H9 (cell line): ENCODE data around the gene PDE4B. TPM values are rescaled to one million over a fixed set of nuclear protein-coding genes. Genes with fewer than 3 reads are reported as not detected.

ENCODE experiments used
- DNase-seq: peaks from one replicate; pipeline ENCODE4 v3.0.0-alpha.2; 2017
- H2AFZ ChIP-seq: one replicate; pipeline ENCODE4 v1.6.1; 2013; ENCODE audit warnings: mild to moderate bottlenecking, low read length, control low read depth, moderate library complexity
- H2AK5ac ChIP-seq: 2 replicates; pipeline ENCODE4 v1.6.1; 2013; ENCODE audit warnings: low read length, control low read depth, mixed read lengths; ENCODE audit not compliant: insufficient read length
- H2BK120ac ChIP-seq: one replicate; pipeline ENCODE4 v1.6.1; 2013; ENCODE audit warnings: low read depth, mild to moderate bottlenecking, low read length, control low read depth, inconsistent platforms; ENCODE audit not compliant: poor library complexity, severe bottlenecking
- H2BK12ac ChIP-seq: 2 replicates; pipeline ENCODE4 v1.6.1; 2013; ENCODE audit warnings: low read length, control low read depth, mixed read lengths, low read depth; ENCODE audit not compliant: insufficient read length
- H2BK15ac ChIP-seq: 2 replicates; pipeline ENCODE4 v1.6.1; 2013; ENCODE audit warnings: low read depth, low read length, control low read depth
- H2BK20ac ChIP-seq: one replicate; pipeline ENCODE4 v1.6.1; 2013; ENCODE audit warnings: low read depth, mild to moderate bottlenecking, low read length, control low read depth, inconsistent platforms; ENCODE audit not compliant: poor library complexity, severe bottlenecking
- H2BK5ac ChIP-seq: 2 replicates; pipeline ENCODE4 v1.6.1; 2013; ENCODE audit warnings: low read length, control low read depth, mixed read lengths; ENCODE audit not compliant: insufficient read length
- H3K14ac ChIP-seq: 2 replicates; pipeline ENCODE4 v1.6.1; 2013; ENCODE audit warnings: low read length, control low read depth; ENCODE audit not compliant: insufficient read depth
- H3K18ac ChIP-seq: 2 replicates; pipeline ENCODE4 v1.6.1; 2013; ENCODE audit warnings: low read depth, mild to moderate bottlenecking, mixed read lengths, low read length, control low read depth; ENCODE audit not compliant: insufficient read length
- H3K23ac ChIP-seq: 2 replicates; pipeline ENCODE4 v1.6.1; 2013; ENCODE audit warnings: low read length, control low read depth, mixed read lengths, low read depth; ENCODE audit not compliant: insufficient read length
- H3K23me2 ChIP-seq: 2 replicates; pipeline ENCODE4 v1.6.1; 2013; ENCODE audit warnings: low read depth, mild to moderate bottlenecking, mixed read lengths, low read length, control low read depth; ENCODE audit not compliant: insufficient read length, poor library complexity, severe bottlenecking
- H3K27ac ChIP-seq: 2 replicates; pipeline ENCODE4 v1.5.1; 2013; ENCODE audit warnings: low read length, control low read depth, mixed read lengths, low read depth; ENCODE audit not compliant: insufficient read length
- H3K27me3 ChIP-seq: 2 replicates; pipeline ENCODE4 v1.6.1; 2013; ENCODE audit warnings: low read length, control low read depth, inconsistent platforms; ENCODE audit not compliant: insufficient read depth
- H3K4ac ChIP-seq: 2 replicates; pipeline ENCODE4 v1.6.1; 2013; ENCODE audit warnings: low read depth, mild to moderate bottlenecking, control low read depth, inconsistent platforms, low read length, moderate library complexity
- H3K4me1 ChIP-seq: 2 replicates; pipeline ENCODE4 v1.6.1; 2013; ENCODE audit warnings: low read length, control low read depth, inconsistent platforms; ENCODE audit not compliant: insufficient read depth
- H3K4me2 ChIP-seq: 2 replicates; pipeline ENCODE4 v1.6.1; 2013; ENCODE audit warnings: low read length, control low read depth, mixed read lengths; ENCODE audit not compliant: insufficient read length, insufficient read depth
- H3K56ac ChIP-seq: 2 replicates; pipeline ENCODE4 v1.6.1; 2013; ENCODE audit warnings: low read depth, mild to moderate bottlenecking, mixed read lengths, low read length, control low read depth; ENCODE audit not compliant: insufficient read length
- H3K79me1 ChIP-seq: 2 replicates; pipeline ENCODE4 v1.6.1; 2013; ENCODE audit warnings: low read depth, mild to moderate bottlenecking, moderate library complexity, low read length, control low read depth, inconsistent platforms; ENCODE audit not compliant: insufficient read depth, poor library complexity, severe bottlenecking
- H3K79me2 ChIP-seq: 2 replicates; pipeline ENCODE4 v1.6.1; 2013; ENCODE audit warnings: low read length, control low read depth, inconsistent platforms; ENCODE audit not compliant: insufficient read depth
- H3K9ac ChIP-seq: 2 replicates; pipeline ENCODE4 v1.6.1; 2013; ENCODE audit warnings: low read length, control low read depth, mixed read lengths; ENCODE audit not compliant: insufficient read length; ENCODE audit errors: extremely low read depth
- H3K9me3 ChIP-seq: one replicate; pipeline ENCODE4 v1.6.1; 2013; ENCODE audit warnings: low read depth, low read length, inconsistent platforms; ENCODE audit not compliant: control insufficient read depth
- H3T11ph ChIP-seq: one replicate; pipeline ENCODE4 v1.6.1; 2013; ENCODE audit warnings: mild to moderate bottlenecking, low read length, control low read depth, inconsistent platforms
- H4K20me1 ChIP-seq: one replicate; pipeline ENCODE4 v1.6.1; 2013; ENCODE audit not compliant: control insufficient read depth, insufficient read length, insufficient read depth
- H4K5ac ChIP-seq: 2 replicates; pipeline ENCODE4 v1.6.1; 2013; ENCODE audit warnings: low read depth, mild to moderate bottlenecking, mixed read lengths, low read length, control low read depth; ENCODE audit not compliant: insufficient read length
- H4K8ac ChIP-seq: replicated peaks from 2 replicates; pipeline ENCODE4 v1.6.1; 2013; ENCODE audit warnings: low read length, control low read depth, mixed read lengths, low read depth; ENCODE audit not compliant: insufficient read length
- H4K91ac ChIP-seq: 2 replicates; pipeline ENCODE4 v1.6.1; 2013; ENCODE audit warnings: low read depth, mild to moderate bottlenecking, moderate library complexity, mixed read lengths, low read length, control low read depth; ENCODE audit not compliant: insufficient read length
- H3K27ac Mint-ChIP-seq, 3 experiments: 2 replicates in 2 of 3; 3 replicates in 1 of 3; pipeline ENCODE4 v1.8.0; 2020 to 2021; ENCODE audit warnings: mixed read lengths in 3 of 3, mild to moderate bottlenecking in 1 of 3, moderate library complexity in 1 of 3
- H3K27me3 Mint-ChIP-seq: 2 replicates; pipeline ENCODE4 v1.8.0; 2021; ENCODE audit warnings: low read depth, mild to moderate bottlenecking, moderate library complexity, mixed read lengths
- H3K36me3 Mint-ChIP-seq, 3 experiments: 2 replicates in 2 of 3; 3 replicates in 1 of 3; pipeline ENCODE4 v1.8.0; 2020 to 2021; ENCODE audit warnings: low read depth in 3 of 3, mixed read lengths in 3 of 3; ENCODE audit not compliant: insufficient read depth in 1 of 3
- H3K4me1 Mint-ChIP-seq, 2 experiments: 2 replicates each; pipeline ENCODE4 v1.8.0; 2020; ENCODE audit warnings: mixed read lengths in 2 of 2
- H3K4me3 Mint-ChIP-seq, 2 experiments: 2 replicates in 1 of 2; 3 replicates in 1 of 2; pipeline ENCODE4 v1.8.0; 2020 to 2021; ENCODE audit warnings: mild to moderate bottlenecking in 2 of 2, mixed read lengths in 2 of 2, moderate library complexity in 1 of 2
- H3K9me3 Mint-ChIP-seq, 2 experiments: 2 replicates in 1 of 2; 3 replicates in 1 of 2; pipeline ENCODE4 v1.8.0; 2020; ENCODE audit warnings: mild to moderate bottlenecking in 2 of 2, mixed read lengths in 2 of 2, moderate library complexity in 1 of 2
- WGBS: extraction: QIAGEN DNeasy Blood & Tissue Kit; methylation state at CpG from one replicate; pipeline ENCODE4 v1.1.7; 2013; ENCODE audit warnings: missing lambda C conversion rate, low lambda C conversion rate, mixed read lengths; ENCODE audit not compliant: insufficient read length; ENCODE audit errors: extremely low coverage; 5-methylcytosine and 5-hydroxymethylcytosine counted together
- total RNA-seq: library from RNA; stranded (reverse); gene quantifications from 2 replicates; pipeline ENCODE4 v1.2.1, GENCODE V29; 2021
- TF ChIP-seq, protein P1 (sequence below): fragments of 200-600 bp; sonication (generic); conservative IDR thresholded peaks from 3 replicates; pipeline ENCODE4 v1.8.0; 2021; ENCODE audit warnings: antibody characterized with exemption, mild to moderate bottlenecking

PDE4B gene
- total RNA-seq, 1 experiment from 2014 or later, result 19.8 TPM

DNA sequence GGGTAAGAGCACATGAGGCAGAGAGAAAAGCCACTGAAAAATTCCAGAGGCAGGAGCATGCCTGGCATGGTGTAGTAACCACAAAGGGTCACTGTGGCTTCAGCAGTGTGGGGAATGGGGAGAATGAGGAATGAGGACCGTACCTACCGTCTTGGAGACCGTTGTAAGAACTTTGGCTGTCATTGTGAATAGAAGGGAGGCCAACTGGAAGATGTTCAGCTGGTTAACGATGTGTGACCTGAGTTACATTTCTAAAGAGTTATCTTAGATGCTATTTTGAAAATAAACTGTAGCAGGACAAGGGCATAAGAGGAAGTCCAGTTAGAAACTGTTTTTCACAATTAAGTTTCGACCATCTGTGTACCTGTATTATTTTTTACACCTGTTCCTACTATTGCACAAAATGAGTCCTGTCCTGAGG lies 375.8 kb downstream of the PDE4B start:
- no peak overlapping the region for H2AK5ac ChIP-seq
- no peak overlapping the region for H4K91ac ChIP-seq
- no peaks in the 10 kb centered on the region for H4K20me1 ChIP-seq
- H2BK5ac ChIP-seq, result no peak overlapping the region
- H3K23ac ChIP-seq, result no peak overlapping the region
- H3K4me2 ChIP-seq, result no peak overlapping the region
- H4K5ac ChIP-seq, result no peak overlapping the region
- TF ChIP-seq, protein P1, sequence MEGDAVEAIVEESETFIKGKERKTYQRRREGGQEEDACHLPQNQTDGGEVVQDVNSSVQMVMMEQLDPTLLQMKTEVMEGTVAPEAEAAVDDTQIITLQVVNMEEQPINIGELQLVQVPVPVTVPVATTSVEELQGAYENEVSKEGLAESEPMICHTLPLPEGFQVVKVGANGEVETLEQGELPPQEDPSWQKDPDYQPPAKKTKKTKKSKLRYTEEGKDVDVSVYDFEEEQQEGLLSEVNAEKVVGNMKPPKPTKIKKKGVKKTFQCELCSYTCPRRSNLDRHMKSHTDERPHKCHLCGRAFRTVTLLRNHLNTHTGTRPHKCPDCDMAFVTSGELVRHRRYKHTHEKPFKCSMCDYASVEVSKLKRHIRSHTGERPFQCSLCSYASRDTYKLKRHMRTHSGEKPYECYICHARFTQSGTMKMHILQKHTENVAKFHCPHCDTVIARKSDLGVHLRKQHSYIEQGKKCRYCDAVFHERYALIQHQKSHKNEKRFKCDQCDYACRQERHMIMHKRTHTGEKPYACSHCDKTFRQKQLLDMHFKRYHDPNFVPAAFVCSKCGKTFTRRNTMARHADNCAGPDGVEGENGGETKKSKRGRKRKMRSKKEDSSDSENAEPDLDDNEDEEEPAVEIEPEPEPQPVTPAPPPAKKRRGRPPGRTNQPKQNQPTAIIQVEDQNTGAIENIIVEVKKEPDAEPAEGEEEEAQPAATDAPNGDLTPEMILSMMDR, result no peak
- no peak overlapping the region for H2BK20ac ChIP-seq
- H2BK12ac ChIP-seq, result no peak overlapping the region
- H3K27me3 ChIP-seq, result no peaks in the 10 kb centered on the region
- H3K14ac ChIP-seq, result peak overlapping the region; percentile 49; the same call in 1 of the 2 replicates
- H2BK120ac ChIP-seq, result no peak overlapping the region
- H3K9ac ChIP-seq, result no peak overlapping the region
- no CpG with 5 or more reads among the region's 5 CpGs for WGBS
- H3K4ac ChIP-seq, result no peak overlapping the region
- no peaks in the 10 kb centered on the region for H3K23me2 ChIP-seq
- no peak overlapping the region for H3K18ac ChIP-seq
- no peaks in the 10 kb centered on the region; the same call in 1 of the 2 replicates for H3K27me3 Mint-ChIP-seq
- H2AFZ ChIP-seq, result no peak overlapping the region
- H3K79me1 ChIP-seq, result no peaks in the 10 kb centered on the region
- H3K4me1 ChIP-seq, result no peaks in the 10 kb centered on the region
- no peaks in the 10 kb centered on the region for H3K79me2 ChIP-seq
- H3K27ac ChIP-seq, result no peak overlapping the region
- no peak for DNase-seq
- no peak overlapping the region; a peak in 1 of 7 replicates for H3K27ac Mint-ChIP-seq
- no peak overlapping the region for H3K56ac ChIP-seq
- H3K4me3 Mint-ChIP-seq, result no peak overlapping the region
- no peaks in the 10 kb centered on the region for H3K9me3 ChIP-seq
- no peaks in the 10 kb centered on the region for H3K36me3 Mint-ChIP-seq
- H2BK15ac ChIP-seq, result no peak overlapping the region
- H3T11ph ChIP-seq, result no peak overlapping the region
- no peaks in the 10 kb centered on the region for H3K4me1 Mint-ChIP-seq
- H3K9me3 Mint-ChIP-seq, result no peaks in the 10 kb centered on the region
- no peak overlapping the region for H4K8ac ChIP-seq
